Adipocyte (in vitro differentiated cells): ENCODE results near the gene SERPINA6.
"Not testable (repeated sequence)": the region's sequence is repeated elsewhere in the genome, so short reads cannot be mapped to it uniquely, and the experiment has no call there.

ENCODE experiments used
- DNase-seq: peaks from one replicate; pipeline ENCODE4 v3.0.0-alpha.2; 2015; ENCODE audit warnings: low read depth
- H3K27me3 ChIP-seq: replicated peaks from 2 replicates; pipeline ENCODE4 v1.7.0; 2013; ENCODE audit warnings: mild to moderate bottlenecking, low read length, moderate library complexity; ENCODE audit not compliant: control insufficient read depth, insufficient read depth
- H3K36me3 ChIP-seq: 2 replicates; pipeline ENCODE4 v1.7.0; 2013; ENCODE audit warnings: low read length, mild to moderate bottlenecking, moderate library complexity; ENCODE audit not compliant: control insufficient read depth, insufficient read depth, severe bottlenecking
- H3K4me1 ChIP-seq: 2 replicates; pipeline ENCODE4 v1.7.0; 2013; ENCODE audit warnings: mild to moderate bottlenecking, low read length, moderate library complexity; ENCODE audit not compliant: control insufficient read depth, insufficient read depth
- H3K4me3 ChIP-seq: 2 replicates; pipeline ENCODE4 v1.7.0; 2013; ENCODE audit warnings: mild to moderate bottlenecking, low read length, moderate library complexity
- H3K9ac ChIP-seq: 2 replicates; pipeline ENCODE4 v1.7.0; 2013; ENCODE audit warnings: mild to moderate bottlenecking, low read length, moderate library complexity
- H3K9me3 ChIP-seq: 2 replicates; pipeline ENCODE4 v1.7.0; 2013; ENCODE audit warnings: mild to moderate bottlenecking, low read length, moderate library complexity; ENCODE audit not compliant: control insufficient read depth

Gene SERPINA6, protein sequence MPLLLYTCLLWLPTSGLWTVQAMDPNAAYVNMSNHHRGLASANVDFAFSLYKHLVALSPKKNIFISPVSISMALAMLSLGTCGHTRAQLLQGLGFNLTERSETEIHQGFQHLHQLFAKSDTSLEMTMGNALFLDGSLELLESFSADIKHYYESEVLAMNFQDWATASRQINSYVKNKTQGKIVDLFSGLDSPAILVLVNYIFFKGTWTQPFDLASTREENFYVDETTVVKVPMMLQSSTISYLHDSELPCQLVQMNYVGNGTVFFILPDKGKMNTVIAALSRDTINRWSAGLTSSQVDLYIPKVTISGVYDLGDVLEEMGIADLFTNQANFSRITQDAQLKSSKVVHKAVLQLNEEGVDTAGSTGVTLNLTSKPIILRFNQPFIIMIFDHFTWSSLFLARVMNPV

DNA sequence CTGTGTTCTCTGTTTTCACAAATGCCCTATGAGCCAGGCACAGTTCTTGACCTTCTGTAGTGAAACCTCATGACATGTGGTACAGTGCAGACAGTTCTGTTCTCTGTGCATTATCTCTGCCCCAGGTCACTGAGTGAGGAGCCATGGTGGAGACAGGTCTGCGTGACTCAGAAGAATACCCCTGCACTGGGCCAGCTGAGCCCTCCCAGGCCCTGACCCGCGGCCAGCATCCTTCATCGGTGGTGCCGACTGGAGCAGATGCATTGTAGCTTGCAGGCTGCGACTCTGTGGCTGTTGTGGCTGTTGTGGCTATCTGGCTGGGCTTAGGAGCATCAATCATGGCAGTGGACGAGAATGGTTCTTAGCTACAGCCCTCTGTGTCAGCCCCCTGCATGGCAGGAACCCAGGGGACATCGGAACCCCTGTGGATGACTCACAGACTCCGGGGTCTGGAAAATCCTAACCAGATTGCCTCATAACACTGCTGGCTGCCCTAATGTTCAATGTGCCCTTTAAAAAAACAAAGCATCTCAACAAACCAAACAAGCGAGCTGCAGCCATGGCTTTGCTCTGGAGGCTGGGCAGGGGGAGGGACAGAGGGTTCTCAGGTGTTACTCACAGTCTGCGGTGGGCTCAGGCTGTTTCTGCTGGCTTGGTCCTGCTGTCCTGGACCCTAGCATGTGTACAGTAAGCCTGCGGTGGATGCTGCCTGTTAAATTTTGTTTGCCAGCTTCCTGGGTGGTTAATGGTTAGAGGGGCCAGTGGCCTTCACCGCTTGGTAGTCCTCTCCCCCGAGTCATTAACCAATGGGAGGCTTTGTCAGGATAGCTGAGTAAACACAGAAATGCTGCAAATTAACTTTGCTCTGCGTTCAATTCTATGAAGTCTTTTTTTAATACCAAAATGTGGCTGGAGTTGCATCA, at the start of gene SERPINA6:
Gene SERPINA6, minus strand, starts transcription at position 689 of the 923 bp plus-strand sequence. CDS start 8,688 bp downstream, outside the sequence.
- H3K27me3 ChIP-seq = no peaks in the 10 kb centered on the region
- no peaks in the 10 kb centered on the region for H3K36me3 ChIP-seq
- peak; percentile 72 for DNase-seq

DNA sequence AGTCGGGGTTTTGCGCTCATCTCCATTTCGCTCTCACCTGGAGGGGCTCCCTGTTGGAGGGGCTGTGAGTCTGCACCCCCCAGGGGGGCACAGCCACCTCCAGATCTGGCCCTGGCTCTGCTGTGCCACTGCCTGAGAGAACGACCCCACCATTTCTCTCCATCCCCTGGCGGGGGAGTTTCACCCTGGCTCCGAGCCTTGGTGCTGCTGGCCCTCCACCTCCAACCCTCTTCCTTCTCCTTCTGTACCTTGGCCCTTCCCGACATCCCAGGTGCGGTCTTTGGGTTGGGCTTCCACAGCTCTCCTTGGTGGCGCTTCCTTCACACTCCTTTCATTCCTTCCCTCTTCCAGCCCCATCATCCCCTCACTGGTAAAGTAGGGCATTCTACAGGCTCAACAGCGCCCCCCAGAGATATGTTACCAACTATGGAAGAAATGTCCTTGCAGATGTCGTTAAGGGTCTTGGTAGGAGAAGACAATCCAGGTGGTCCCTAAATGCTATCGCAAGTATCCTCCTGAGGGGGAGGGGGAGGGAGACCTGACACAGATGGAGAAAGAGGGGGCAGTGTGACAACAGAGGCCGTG, 49.0 kb upstream of the SERPINA6 start:
- Histone ChIP-seq H3K4me3 (no peak overlapping the region), H3K4me1 (peaks cover 19% of the 10 kb centered on the region), H3K36me3 (no peaks in the 10 kb centered on the region), H3K27me3 (no peaks in the 10 kb centered on the region), H3K9ac (no peak overlapping the region), H3K9me3 (no peaks in the 10 kb centered on the region)
- DNase-seq = no peak

More for the DNA sequence above, at the start of gene SERPINA6:
- no peaks in the 10 kb centered on the region for H3K9me3 ChIP-seq
- no peak within 1 kb of the TSS for H3K9ac ChIP-seq
- peaks cover 11% of the 10 kb centered on the region for H3K4me1 ChIP-seq
- H3K4me3 ChIP-seq = no peak within 1 kb of the TSS

DNA sequence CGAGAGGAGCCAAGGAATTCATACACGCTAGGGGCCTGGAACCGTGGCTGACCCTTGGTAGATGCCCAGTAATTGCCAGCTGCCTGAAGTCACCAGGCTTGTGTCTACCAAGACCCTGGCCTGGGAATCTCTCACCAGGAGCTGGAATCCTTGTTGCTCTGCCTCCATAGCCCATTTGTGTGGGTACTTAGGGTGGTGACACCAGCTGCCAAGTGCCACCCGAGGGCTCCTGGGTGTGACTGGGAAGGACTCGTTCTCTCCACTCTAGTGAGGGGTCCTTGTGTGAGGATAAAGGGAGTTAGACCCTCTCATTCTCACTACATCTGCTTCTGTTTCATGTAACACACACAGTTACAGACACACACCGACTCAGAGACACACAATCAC, 47.4 kb upstream of the SERPINA6 start:
- Histone ChIP-seq H3K36me3 (no peaks in the 10 kb centered on the region), H3K9me3 (no peaks in the 10 kb centered on the region), H3K9ac (no peak overlapping the region), H3K27me3 (no peaks in the 10 kb centered on the region), H3K4me1 (peaks cover 18% of the 10 kb centered on the region), H3K4me3 (no peak overlapping the region)
- DNase-seq = no peak

DNA sequence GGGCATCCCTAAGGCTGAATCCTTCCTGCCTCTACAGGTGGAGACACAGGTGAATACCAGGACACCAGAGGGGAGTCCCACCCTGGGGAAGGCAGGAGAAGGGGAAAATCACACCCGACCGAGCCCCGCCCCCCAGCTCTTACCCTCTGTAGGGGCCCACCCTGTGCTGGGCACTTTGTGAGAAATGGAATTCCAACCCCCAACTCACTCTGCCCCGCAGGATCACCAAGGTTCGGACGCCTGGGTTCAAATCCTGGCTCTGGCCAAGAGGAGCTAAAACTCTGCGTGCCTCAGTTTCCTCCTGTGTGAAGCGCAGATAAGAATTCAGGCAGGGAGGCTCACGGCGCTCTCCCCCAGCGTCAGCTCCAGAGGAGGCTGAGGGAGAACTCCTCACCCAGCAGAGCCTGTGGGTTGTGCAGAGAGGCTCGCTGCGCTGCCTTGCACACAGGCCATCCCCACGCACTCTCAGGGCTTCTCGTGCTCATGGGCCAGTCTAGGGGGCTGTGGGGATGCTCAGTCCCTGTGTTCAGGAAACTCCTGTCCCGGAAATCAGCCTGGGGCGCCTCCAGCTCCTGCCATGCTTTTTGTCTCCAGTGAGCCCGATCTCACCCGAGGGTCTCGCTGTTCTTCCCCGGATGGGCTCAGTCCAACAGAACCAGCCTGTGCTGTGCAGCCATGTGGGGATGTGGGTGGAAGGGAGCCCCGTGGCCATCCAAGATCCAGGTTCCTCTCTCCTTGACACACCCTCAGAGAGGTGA, 46.8 kb upstream of the SERPINA6 start:
- H3K27me3 ChIP-seq, H3K9me3 ChIP-seq, H3K36me3 ChIP-seq, H3K9ac ChIP-seq, H3K4me3 ChIP-seq, DNase-seq: not testable (repeated sequence)
- peaks cover 18% of the 10 kb centered on the region for H3K4me1 ChIP-seq

DNA sequence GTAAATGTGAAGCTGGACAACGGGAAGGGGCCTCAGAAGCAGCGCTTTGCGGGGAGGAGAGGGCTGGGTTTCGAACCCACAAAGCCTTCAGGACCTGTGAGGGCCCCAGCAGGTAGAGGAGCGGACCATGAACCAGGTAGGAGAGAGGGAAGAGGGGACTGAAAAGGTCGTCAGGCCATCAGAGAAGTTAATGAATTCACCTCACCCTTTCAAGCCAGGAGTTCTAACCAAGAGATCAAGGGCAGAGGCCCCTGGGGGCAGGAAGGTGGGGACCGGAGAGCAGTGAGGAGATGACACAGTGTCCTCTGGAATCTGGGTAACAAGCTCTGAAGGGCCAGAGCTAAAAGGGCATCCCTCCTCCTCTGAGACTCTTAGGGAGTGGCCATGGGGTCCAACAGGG, 45.8 kb upstream of the SERPINA6 start:
- H3K36me3 ChIP-seq = no peaks in the 10 kb centered on the region
- H3K4me1 ChIP-seq = peaks cover 11% of the 10 kb centered on the region
- H3K9me3 ChIP-seq = no peaks in the 10 kb centered on the region
- no peaks in the 10 kb centered on the region for H3K27me3 ChIP-seq
- H3K4me3 ChIP-seq = no peak overlapping the region
- no peak for DNase-seq
- H3K9ac ChIP-seq = no peak overlapping the region

GRCh38 chr14:94368243-94368590, 45.1 kb upstream of the SERPINA6 start:
- no peak for DNase-seq
- H3K4me1 ChIP-seq = peaks cover 4% of the 10 kb centered on the region
- H3K9ac ChIP-seq = no peak overlapping the region
- H3K27me3 ChIP-seq = no peaks in the 10 kb centered on the region
- no peaks in the 10 kb centered on the region for H3K9me3 ChIP-seq
- no peak overlapping the region for H3K4me3 ChIP-seq
- H3K36me3 ChIP-seq = no peaks in the 10 kb centered on the region

GRCh38 chr14:94367347-94368242, 44.5 kb upstream of the SERPINA6 start:
- no peaks in the 10 kb centered on the region for H3K9me3 ChIP-seq
- H3K27me3 ChIP-seq = no peaks in the 10 kb centered on the region
- DNase-seq = no peak
- no peaks in the 10 kb centered on the region for H3K4me1 ChIP-seq
- no peaks in the 10 kb centered on the region for H3K36me3 ChIP-seq
- no peak overlapping the region for H3K4me3 ChIP-seq
- no peak overlapping the region for H3K9ac ChIP-seq

- Histone ChIP-seq H3K4me1 (no peaks in the 10 kb centered on the region), H3K4me3 (no peak within 1 kb of the TSS), H3K36me3 (no peaks in the 10 kb centered on the region), H3K9me3 (no peaks in the 10 kb centered on the region), H3K9ac (no peak within 1 kb of the TSS), H3K27me3 (no peaks in the 10 kb centered on the region)
- DNase-seq = no peak
These were observed 43.2 kb upstream of the SERPINA6 start, which contains the start of gene SERPINA2 for GRCh38 chr14:94366146-94366915. Gene SERPINA2 (minus strand): TSS chr14:94366698.

- DNase-seq = no peak
- H3K4me3 ChIP-seq = no peak overlapping the region
- H3K9ac ChIP-seq = no peak overlapping the region
- no peaks in the 10 kb centered on the region for H3K4me1 ChIP-seq
- H3K9me3 ChIP-seq = no peaks in the 10 kb centered on the region
- H3K27me3 ChIP-seq = no peaks in the 10 kb centered on the region
- no peaks in the 10 kb centered on the region for H3K36me3 ChIP-seq
These were observed 42.5 kb upstream of the SERPINA6 start for GRCh38 chr14:94365624-94366023.
